ENCODE measurements around the gene ALAS1.

DNA sequence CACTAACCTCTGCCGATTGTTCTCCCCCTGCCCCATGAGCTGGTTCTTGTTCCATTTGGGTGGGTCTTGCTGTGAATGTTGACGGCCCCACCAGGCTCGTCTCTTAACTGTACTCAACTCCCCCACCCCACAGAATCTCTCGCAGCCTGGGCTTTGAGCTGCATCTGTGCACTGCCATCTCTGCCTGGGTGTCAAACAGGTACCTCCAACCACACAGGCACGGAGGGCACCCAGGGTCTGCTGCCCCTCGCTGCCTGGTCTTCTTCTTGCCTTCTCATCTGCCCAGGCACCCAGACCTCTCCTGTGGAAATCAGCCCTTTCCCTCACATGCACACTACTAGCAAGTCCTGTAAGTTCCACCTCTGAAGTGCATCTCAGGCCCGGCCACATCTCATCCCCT is 17.4 kb downstream of the ALAS1 start:
- TF ChIP-seq POLR2AphosphoS5 (IDR thresholded peaks at IDR 0.05; ENCODE audit: low read depth, low read length) (no peak), TAF1 (IDR thresholded peaks at IDR 0.05; ENCODE audit: low read depth, low read length) (no peak), PAX5 (IDR thresholded peaks at IDR 0.05; ENCODE audit: insufficient read depth, low read length, severe bottlenecking) (no peak), SPI1 (IDR thresholded peaks at IDR 0.05; ENCODE audit: low read depth, low read length) (no peak), POLR2A (IDR thresholded peaks at IDR 0.05; ENCODE audit: low read depth, low read length) (no peak)
